Natural killer cell treated with Interleukin-12 subunit alpha and Interleukin-12 subunit beta and Interleukin-15 and Interleukin-18, amount 100 ng/mL, for 72 hours (primary cell): ENCODE measurements around the gene CSMD2. TPM values are rescaled to one million over a fixed set of nuclear protein-coding genes. Genes with fewer than 3 reads are reported as not detected.

Experiments
- ATAC-seq, 2 donors: fragments of 150-1000 bp; cut with Tn5 transposase in 1 of 2; sonication (Bioruptor Pico), chemical (Tn5 transposase) in 1 of 2; 2 replicates each; pipeline ENCODE4 v1.10.0; 2021
- DNase-seq: peaks from one replicate; pipeline ENCODE4 v3.0.0; 2022; ENCODE audit warnings: low spot score
- H3K27ac Mint-ChIP-seq, 2 donors: 1 replicate in 1 of 2; 2 replicates in 1 of 2; pipeline ENCODE4 v1.8.0; 2022; ENCODE audit warnings: mixed read lengths in 2 of 2, mild to moderate bottlenecking in 1 of 2, moderate library complexity in 1 of 2
- H3K27me3 Mint-ChIP-seq, 2 donors: 1 replicate in 1 of 2; 2 replicates in 1 of 2; pipeline ENCODE4 v1.8.0; 2022; ENCODE audit warnings: mixed read lengths in 2 of 2
- H3K36me3 Mint-ChIP-seq: one replicate; pipeline ENCODE4 v1.8.0; 2022; ENCODE audit warnings: mixed read lengths
- H3K4me1 Mint-ChIP-seq, 2 donors: 1 replicate in 1 of 2; 2 replicates in 1 of 2; pipeline ENCODE4 v1.8.0; 2022; ENCODE audit warnings: low read depth in 2 of 2, mixed read lengths in 2 of 2, mild to moderate bottlenecking in 1 of 2
- H3K4me3 Mint-ChIP-seq: one replicate; pipeline ENCODE4 v1.8.0; 2022; ENCODE audit warnings: mixed read lengths
- H3K9me3 Mint-ChIP-seq: 2 replicates; pipeline ENCODE4 v1.8.0; 2022; ENCODE audit warnings: mixed read lengths
- total RNA-seq, 2 donors: library from RNA; stranded (reverse); gene quantifications; one replicate each; pipeline ENCODE4 v1.2.3, GENCODE V29; 2022

CSMD2 gene
- total RNA-seq, 2 donors from 2014 or later: not detected

- no peak for DNase-seq
- Mint-ChIP-seq H3K9me3 (no peaks in the 10 kb centered on the region), H3K4me1 (no peaks in the 10 kb centered on the region), H3K27me3 (peaks cover 12 to 30% of the 10 kb centered on the region in 2 donors), H3K27ac (no peak overlapping the region), H3K4me3 (no peak overlapping the region), H3K36me3 (no peaks in the 10 kb centered on the region)
- no peak for ATAC-seq
Observed at GRCh38 chr1:34140011-34140676, 24.9 kb downstream of the CSMD2 start.

DNA sequence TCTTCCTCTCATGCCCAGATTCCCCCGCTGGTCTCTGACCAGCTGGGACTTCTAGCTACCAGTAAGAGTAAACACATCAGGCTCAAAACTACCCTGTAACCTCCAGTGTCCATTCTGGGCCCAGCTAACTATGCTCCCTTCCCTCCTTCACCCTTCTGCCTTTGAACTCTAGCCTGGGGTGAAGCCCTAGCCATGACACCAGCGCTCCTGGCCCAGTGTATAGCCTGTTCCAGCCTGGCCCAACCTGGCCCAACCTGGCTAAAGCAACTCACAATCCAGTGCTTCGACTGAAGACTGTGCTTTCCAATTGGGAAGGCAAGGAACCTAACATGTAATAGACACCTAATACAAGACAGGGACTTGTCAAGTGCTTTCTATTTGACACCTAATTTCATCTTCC, 27.6 kb downstream of the CSMD2 start:
- H3K9me3 Mint-ChIP-seq: no peaks in the 10 kb centered on the region
- no peak overlapping the region for H3K4me3 Mint-ChIP-seq
- H3K27ac Mint-ChIP-seq: no peak overlapping the region
- peaks cover 12 to 23% of the 10 kb centered on the region in 2 donors for H3K27me3 Mint-ChIP-seq
- ATAC-seq (no peak), DNase-seq (no peak)
- H3K36me3 Mint-ChIP-seq: no peaks in the 10 kb centered on the region
- H3K4me1 Mint-ChIP-seq: no peaks in the 10 kb centered on the region

- no peak for DNase-seq
- Mint-ChIP-seq H3K27ac (no peak overlapping the region), H3K4me1 (no peaks in the 10 kb centered on the region), H3K4me3 (no peak overlapping the region), H3K27me3 (peaks cover 8 to 15% of the 10 kb centered on the region in 2 donors), H3K9me3 (no peaks in the 10 kb centered on the region), H3K36me3 (no peaks in the 10 kb centered on the region)
- no peak for ATAC-seq
Observed at GRCh38 chr1:34132161-34132420, 32.9 kb downstream of the CSMD2 start.

DNA sequence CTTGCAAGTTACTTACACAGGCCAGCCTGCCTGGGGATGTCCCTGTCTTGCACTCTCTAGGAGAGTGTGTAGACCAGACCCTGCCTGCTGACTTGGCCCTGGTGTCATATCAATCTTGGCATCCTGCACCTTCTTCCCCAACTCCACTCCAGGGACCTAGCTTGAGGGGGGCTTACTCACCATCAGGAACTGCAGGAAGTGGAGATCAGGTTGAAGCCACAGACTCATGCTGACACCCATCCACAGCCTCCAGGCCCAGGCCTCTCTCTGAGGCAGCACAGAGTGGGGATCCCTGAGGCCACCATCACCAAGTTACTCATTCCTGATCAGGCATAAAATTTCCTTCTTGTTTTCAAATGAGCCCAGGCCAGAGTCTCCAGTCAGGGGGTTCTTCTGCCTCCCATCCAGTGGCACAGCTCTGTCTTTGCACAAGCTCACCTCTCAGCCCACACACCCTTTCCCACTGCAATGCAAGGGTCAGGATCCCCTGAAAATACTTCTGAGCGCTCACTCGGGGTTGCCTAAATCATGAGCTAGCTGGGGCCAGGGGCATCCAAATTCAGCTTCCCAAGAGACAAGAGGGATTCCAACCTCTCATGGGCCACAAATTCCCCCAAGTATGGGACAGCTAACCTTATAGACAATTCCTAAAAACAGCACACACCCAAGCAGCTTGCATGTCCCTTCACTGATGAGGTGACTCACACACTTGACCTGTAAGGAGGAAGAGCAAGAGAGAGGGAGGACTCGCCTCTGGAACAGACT, 33.5 kb downstream of the CSMD2 start:
- ATAC-seq (no peak), DNase-seq (no peak)
- H3K4me1 Mint-ChIP-seq: no peaks in the 10 kb centered on the region
- H3K36me3 Mint-ChIP-seq: no peaks in the 10 kb centered on the region
- H3K9me3 Mint-ChIP-seq: no peaks in the 10 kb centered on the region
- peaks cover 8 to 15% of the 10 kb centered on the region in 2 donors for H3K27me3 Mint-ChIP-seq
- no peak overlapping the region for H3K4me3 Mint-ChIP-seq
- H3K27ac Mint-ChIP-seq: no peak overlapping the region

DNA sequence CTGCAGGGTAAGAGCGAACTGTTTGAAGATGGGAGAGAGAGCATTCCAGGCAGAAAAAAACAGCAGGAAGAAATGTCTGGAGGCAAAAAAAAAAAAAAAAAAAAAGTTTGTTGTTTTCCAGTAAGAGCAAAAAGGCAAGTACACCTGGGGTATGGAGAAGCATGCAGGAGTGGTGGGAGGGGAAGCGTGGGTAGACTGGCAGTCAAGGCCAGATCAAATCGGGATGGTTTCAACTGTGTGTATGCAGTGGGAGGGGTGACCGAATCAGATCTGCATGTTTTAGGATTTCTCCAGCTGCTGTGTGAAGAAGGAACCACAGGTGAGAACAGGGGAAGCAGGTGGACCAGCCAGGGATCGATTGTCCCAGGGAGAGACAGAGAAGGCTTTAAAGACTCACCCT, 34.7 kb downstream of the CSMD2 start:
- DNase-seq (no peak), ATAC-seq (no peak)
- H3K4me3 Mint-ChIP-seq: no peak overlapping the region
- peaks cover 13 to 15% of the 10 kb centered on the region in 2 donors for H3K27me3 Mint-ChIP-seq
- H3K36me3 Mint-ChIP-seq: no peaks in the 10 kb centered on the region
- H3K27ac Mint-ChIP-seq: no peak overlapping the region
- H3K4me1 Mint-ChIP-seq: no peaks in the 10 kb centered on the region
- H3K9me3 Mint-ChIP-seq: no peaks in the 10 kb centered on the region

GRCh38 chr1:34129630-34130029, 35.4 kb downstream of the CSMD2 start:
- H3K36me3 Mint-ChIP-seq: no peaks in the 10 kb centered on the region
- no peak for DNase-seq
- no peak overlapping the region for H3K4me3 Mint-ChIP-seq
- H3K27ac Mint-ChIP-seq: no peak overlapping the region
- H3K27me3 Mint-ChIP-seq: peaks cover 19 to 20% of the 10 kb centered on the region in 2 donors
- no peaks in the 10 kb centered on the region for H3K4me1 Mint-ChIP-seq
- H3K9me3 Mint-ChIP-seq: no peaks in the 10 kb centered on the region
- no peak for ATAC-seq

GRCh38 chr1:34128186-34128889, 36.7 kb downstream of the CSMD2 start:
- DNase-seq (no peak), ATAC-seq (peak in 1 of 2 donors; percentile 12)
- H3K36me3 Mint-ChIP-seq: no peaks in the 10 kb centered on the region
- H3K9me3 Mint-ChIP-seq: no peaks in the 10 kb centered on the region
- no peak overlapping the region for H3K27ac Mint-ChIP-seq
- peaks cover 19 to 20% of the 10 kb centered on the region in 2 donors for H3K27me3 Mint-ChIP-seq
- H3K4me1 Mint-ChIP-seq: no peaks in the 10 kb centered on the region
- no peak overlapping the region for H3K4me3 Mint-ChIP-seq

DNA sequence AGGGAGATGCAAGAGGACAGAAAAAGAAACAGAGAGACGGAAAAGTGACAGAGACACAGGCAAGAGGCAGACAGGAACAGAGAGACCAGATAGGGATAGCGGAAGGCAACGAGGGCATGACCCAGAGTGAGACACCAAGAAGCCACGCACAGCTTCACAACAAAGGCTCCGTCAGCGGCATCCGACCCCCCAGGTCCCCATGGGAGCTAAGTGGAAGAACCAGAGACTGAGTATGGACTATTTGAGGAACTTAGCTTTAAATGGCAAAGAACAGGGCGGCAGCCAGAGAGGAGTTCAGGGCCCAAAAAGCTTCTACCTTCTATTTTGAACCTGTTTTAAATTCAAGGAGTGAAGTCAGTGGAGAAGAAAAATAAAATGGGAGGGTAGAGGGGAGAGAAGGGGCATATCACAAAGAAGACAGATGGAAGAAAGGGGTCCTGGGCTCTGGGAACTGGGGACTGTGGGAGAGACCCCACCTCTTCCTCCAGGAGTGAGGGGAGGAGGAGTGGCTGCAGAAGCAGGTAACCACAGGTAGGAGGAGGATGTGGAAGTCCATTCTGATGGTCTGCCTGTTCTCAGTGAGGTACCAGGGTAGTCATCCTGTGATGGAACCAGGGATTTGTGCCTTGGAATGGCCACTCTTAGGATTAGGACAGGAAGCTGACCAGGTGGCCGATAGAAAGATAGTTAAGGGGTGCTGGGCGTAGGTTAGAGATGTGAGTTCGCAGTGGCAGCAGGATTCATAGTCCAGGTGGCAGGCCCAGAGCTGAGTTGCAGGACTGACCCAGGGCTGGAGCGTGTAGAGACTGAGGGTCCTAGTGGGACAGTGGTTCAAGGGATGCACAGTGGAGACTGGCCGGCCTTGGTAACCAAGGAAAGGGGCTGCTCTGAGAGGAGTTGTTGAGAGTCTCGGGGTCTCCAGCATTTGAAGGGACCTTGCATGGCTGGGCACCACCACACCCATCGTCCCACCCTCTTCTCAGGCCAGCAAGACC, 37.7 kb downstream of the CSMD2 start:
- Mint-ChIP-seq H3K27me3 (peaks cover 19 to 25% of the 10 kb centered on the region in 2 donors), H3K9me3 (no peaks in the 10 kb centered on the region), H3K4me3 (no peak overlapping the region), H3K4me1 (no peaks in the 10 kb centered on the region), H3K27ac (no peak overlapping the region), H3K36me3 (no peaks in the 10 kb centered on the region)
- no peak for ATAC-seq
- no peak for DNase-seq

DNA sequence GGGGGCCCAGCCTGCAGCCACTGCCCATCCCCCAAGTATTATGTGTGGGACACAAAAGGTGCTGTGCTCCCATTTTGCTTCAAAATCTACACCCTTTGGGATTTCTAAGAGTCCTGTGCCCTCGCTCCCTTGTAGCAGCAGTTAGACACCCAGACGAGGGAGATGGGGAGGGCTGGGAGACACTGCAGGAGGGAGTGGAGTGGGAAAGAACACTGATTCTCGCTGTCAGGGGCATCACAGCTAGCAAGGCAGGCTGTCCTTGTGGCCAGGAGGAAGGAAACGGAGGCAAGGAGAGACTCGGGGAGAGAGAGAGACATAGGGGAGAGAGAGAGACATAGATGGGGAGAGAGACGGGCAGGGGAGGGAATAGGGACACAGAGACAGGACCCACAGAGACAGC, 38.5 kb downstream of the CSMD2 start:
- H3K4me3 Mint-ChIP-seq: no peak overlapping the region
- no peak overlapping the region for H3K27ac Mint-ChIP-seq
- ATAC-seq (no peak), DNase-seq (no peak)
- no peaks in the 10 kb centered on the region for H3K36me3 Mint-ChIP-seq
- H3K4me1 Mint-ChIP-seq: no peaks in the 10 kb centered on the region
- H3K27me3 Mint-ChIP-seq: peaks cover 19 to 27% of the 10 kb centered on the region in 2 donors
- no peaks in the 10 kb centered on the region for H3K9me3 Mint-ChIP-seq

- Mint-ChIP-seq H3K36me3 (no peaks in the 10 kb centered on the region), H3K9me3 (no peaks in the 10 kb centered on the region), H3K27ac (no peak overlapping the region), H3K4me3 (no peak overlapping the region), H3K27me3 (peaks cover 17 to 27% of the 10 kb centered on the region in 2 donors), H3K4me1 (no peaks in the 10 kb centered on the region)
- ATAC-seq (no peak), DNase-seq (no peak)
Observed at GRCh38 chr1:34125721-34126380, 39.2 kb downstream of the CSMD2 start.

GRCh38 chr1:34122080-34122932, 42.7 kb downstream of the CSMD2 start:
- no peak for ATAC-seq
- DNase-seq: no peak
- Mint-ChIP-seq H3K27ac (no peak overlapping the region), H3K4me1 (no peaks in the 10 kb centered on the region), H3K4me3 (no peak overlapping the region), H3K9me3 (no peaks in the 10 kb centered on the region), H3K36me3 (no peaks in the 10 kb centered on the region), H3K27me3 (peaks cover 12 to 30% of the 10 kb centered on the region in 2 donors)

DNA sequence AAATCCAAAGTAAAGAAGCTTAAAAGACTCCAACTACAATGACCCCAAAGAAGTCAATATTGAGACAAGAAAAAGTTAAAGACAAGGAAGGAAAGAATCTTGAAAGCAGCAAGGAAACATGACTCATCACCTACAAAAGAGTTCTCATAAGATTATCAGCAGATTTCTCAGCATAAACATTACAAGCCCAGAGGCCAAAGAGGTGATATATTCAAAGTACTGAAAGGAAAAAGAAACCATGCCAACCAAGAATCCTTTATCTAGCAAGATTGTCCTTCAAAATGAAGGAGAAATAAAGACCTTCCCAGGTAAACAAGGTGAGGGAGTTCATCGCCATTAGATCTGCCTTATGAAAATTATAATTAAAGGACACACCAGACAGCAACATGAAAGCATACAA, 49.8 kb downstream of the CSMD2 start:
- H3K27me3 Mint-ChIP-seq: peaks cover 10 to 33% of the 10 kb centered on the region in 2 donors
- H3K4me3 Mint-ChIP-seq: no peak overlapping the region
- ATAC-seq (no peak), DNase-seq (no peak)
- peaks cover 13% of the 10 kb centered on the region for H3K36me3 Mint-ChIP-seq
- no peaks in the 10 kb centered on the region for H3K4me1 Mint-ChIP-seq
- H3K27ac Mint-ChIP-seq: no peak overlapping the region
- peaks cover 6% of the 10 kb centered on the region for H3K9me3 Mint-ChIP-seq
